Measurements from ENCODE around the gene IRF2. TPM values are rescaled to one million over a fixed set of nuclear protein-coding genes. Genes with fewer than 3 reads are reported as not detected.

The IRF2 gene
- total and polyA plus RNA-seq, 9 donors, result 27.8 to 68.4 (median 40.7) TPM

DNA sequence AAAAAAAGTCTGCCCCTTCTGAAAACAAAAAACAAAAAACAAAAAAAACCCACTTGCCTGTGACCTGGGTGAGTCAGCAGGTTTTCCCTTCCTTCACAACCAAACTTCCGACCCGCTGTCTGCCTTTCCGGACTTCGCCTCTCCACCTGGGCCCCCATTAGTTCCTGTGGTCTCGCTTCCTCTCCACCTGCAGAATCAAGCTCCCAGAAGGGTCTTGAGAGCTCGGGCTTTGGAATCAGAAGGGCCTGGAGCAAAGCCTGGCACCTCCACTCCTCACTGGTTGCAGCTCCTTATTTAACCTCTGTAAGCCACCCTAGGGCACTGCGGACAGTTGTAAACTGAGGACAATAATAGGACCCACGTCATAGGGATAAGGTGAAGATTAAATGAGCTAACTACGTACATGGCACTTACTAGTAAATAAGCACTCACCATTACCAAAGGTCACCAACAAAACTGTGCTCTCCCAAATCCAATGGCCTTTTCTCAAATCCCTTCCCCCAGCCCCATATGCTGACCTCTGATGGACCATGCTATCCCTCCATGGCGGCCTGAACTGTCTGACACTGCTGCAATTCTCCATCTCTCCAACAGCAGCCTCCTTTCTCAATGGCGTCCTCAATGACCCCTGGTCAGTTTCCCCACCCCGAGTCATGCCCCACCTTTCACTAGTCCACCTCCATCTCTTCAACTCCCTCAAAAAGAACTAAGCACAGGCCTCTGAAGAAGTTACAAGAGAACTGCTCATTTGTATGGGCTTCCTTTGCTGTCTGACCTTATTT is 64.2 kb downstream of the IRF2 start:
- H3K27me3 ChIP-seq, result no peaks in the 10 kb centered on the region
- H3K36me3 ChIP-seq, result no peaks in the 10 kb centered on the region
- TF ChIP-seq POLR2A (IDR thresholded peaks at IDR 0.05), result no peak
- TF ChIP-seq, protein P1, sequence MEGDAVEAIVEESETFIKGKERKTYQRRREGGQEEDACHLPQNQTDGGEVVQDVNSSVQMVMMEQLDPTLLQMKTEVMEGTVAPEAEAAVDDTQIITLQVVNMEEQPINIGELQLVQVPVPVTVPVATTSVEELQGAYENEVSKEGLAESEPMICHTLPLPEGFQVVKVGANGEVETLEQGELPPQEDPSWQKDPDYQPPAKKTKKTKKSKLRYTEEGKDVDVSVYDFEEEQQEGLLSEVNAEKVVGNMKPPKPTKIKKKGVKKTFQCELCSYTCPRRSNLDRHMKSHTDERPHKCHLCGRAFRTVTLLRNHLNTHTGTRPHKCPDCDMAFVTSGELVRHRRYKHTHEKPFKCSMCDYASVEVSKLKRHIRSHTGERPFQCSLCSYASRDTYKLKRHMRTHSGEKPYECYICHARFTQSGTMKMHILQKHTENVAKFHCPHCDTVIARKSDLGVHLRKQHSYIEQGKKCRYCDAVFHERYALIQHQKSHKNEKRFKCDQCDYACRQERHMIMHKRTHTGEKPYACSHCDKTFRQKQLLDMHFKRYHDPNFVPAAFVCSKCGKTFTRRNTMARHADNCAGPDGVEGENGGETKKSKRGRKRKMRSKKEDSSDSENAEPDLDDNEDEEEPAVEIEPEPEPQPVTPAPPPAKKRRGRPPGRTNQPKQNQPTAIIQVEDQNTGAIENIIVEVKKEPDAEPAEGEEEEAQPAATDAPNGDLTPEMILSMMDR (IDR thresholded peaks at IDR 0.05), result no peak
- no peak for TF ChIP-seq EP300 (IDR thresholded peaks at IDR 0.05)
- no peak for DNase-seq
- no peak overlapping the region for H3K4me3 ChIP-seq
- WGBS, 3 donors, result 92 to 96% (median 94%) methylated on average over 12 of the region's 12 CpGs
- H3K27ac ChIP-seq, result no peak overlapping the region
- no peaks in the 10 kb centered on the region for H3K9me3 ChIP-seq
- H3K4me1 ChIP-seq (ENCODE audit: insufficient read depth), result peaks cover 14% of the 10 kb centered on the region
- intact Hi-C loops (cut with DNase I), result loop anchor here in 3 of 4 donors (10.0 kb wide), 4 partner anchors 45 to 125 kb away; partner anchors contain the start of gene IRF2 (in 1 of the 3)

DNA sequence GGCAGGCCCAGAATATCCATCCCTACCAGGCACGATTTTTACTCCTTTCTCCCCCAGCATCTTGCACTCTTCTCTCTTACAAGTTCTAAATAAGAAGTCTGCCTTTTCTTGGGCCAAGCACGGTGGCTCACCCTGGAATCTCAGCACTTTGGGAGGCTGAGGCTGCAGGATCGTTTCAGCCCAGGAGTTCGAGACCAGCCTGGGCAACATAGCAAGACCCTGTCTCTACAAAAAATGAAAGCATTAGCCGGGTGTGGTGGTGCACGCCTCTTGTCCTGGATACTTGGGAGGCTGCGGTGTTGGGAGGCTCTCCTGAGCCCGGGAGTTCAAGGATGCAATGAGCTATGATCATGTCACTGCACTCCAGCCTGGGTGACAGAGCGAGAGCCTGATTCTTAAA is 64.8 kb downstream of the IRF2 start:
- intact Hi-C loops (cut with DNase I), result loop anchor here in 3 of 4 donors (10.0 kb wide), 4 partner anchors 45 to 125 kb away; partner anchors contain the start of gene IRF2 (in 1 of the 3)
- Histone ChIP-seq H3K27ac (no peak overlapping the region), H3K27me3 (no peaks in the 10 kb centered on the region), H3K9me3 (no peaks in the 10 kb centered on the region), H3K36me3 (no peaks in the 10 kb centered on the region), H3K4me1 (ENCODE audit: insufficient read depth) (peaks cover 14% of the 10 kb centered on the region), H3K4me3 (no peak overlapping the region)
- no peak for DNase-seq
- no peak for TF ChIP-seq EP300 (IDR thresholded peaks at IDR 0.05)
- TF ChIP-seq, protein P1 (IDR thresholded peaks at IDR 0.05), result no peak
- no peak for TF ChIP-seq POLR2A (IDR thresholded peaks at IDR 0.05)
- WGBS, 3 donors, result 93 to 95% (median 94%) methylated on average over 9 of the region's 9 CpGs

DNA sequence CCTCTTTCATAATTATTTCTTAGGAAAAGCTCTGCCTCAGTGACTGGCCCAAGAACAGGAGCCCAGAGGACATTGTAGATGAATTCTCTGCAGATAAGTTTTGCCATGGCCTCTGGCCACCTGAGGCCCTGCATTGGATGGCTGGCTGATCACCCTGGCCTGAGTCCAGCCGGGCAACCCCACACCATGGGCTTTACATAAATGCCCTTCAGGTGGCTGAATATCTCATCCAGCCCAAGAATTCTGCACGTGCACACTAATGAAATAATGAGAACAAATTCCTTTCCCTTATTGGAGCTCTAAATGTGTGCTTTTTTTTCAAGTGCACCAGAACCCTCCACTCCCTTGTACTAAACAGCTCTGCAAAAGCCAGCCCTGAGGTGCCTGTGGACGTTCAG is 65.7 kb downstream of the IRF2 start:
- H3K27ac ChIP-seq, result peak overlapping the region in 1 of 2 donors; percentile 56
- H3K9me3 ChIP-seq, result no peaks in the 10 kb centered on the region
- no peak for DNase-seq
- no peak overlapping the region for H3K4me3 ChIP-seq
- 74 to 75% (median 75%) methylated on average over 3 of the region's 3 CpGs for WGBS, 3 donors
- H3K27me3 ChIP-seq, result no peaks in the 10 kb centered on the region
- intact Hi-C loops (cut with DNase I), result loop anchor here in 3 of 4 donors (10.0 kb wide), 4 partner anchors 46 to 126 kb away; partner anchors contain the start of gene IRF2 (in 1 of the 3)
- TF ChIP-seq EP300 (IDR thresholded peaks at IDR 0.05) (no peak), POLR2A (IDR thresholded peaks at IDR 0.05) (no peak)
- TF ChIP-seq, protein P1 (IDR thresholded peaks at IDR 0.05), result no peak
- no peaks in the 10 kb centered on the region for H3K36me3 ChIP-seq
- H3K4me1 ChIP-seq (ENCODE audit: insufficient read depth), result peaks cover 12% of the 10 kb centered on the region

DNA sequence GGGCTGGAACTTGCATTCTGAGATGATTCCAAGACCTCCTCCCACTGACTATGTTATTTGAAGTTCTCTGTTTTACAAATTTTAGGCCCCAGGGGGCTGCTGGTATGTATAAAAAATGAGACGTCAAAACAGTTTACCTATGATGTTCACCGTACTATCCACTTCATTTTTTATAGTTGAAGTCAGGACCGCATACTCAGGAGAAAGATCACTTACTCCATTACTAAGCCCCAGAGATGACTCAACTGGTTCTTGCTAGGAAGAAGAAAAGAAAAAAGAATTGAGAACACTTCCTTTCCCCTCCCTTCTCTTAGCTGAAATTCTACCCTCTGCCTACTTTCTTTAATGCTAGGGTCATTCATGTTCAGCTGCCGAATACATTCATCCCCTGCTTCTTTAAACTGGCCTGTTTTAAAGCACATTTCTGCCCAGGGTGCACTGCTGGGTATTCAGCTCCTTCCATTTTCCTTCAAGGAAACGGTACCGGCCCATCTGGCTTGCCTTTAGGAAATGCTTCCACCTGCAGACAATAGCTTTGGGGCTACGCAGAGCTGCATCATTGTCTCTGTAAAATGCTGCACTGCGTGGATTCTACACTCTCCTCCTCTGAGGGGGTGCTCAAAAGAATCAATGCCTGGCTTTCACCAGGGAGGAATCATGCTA is 66.2 kb downstream of the IRF2 start:
- H3K4me3 ChIP-seq, result no peak overlapping the region

More for the DNA sequence above, 66.2 kb downstream of the IRF2 start:
- H3K36me3 ChIP-seq, result no peaks in the 10 kb centered on the region
- no peaks in the 10 kb centered on the region for H3K9me3 ChIP-seq
- 41 to 47% (median 47%) methylated on average over 8 of the region's 8 CpGs for WGBS, 3 donors
- intact Hi-C loops (cut with DNase I), result loop anchor here in 3 of 4 donors (10.0 kb wide), 4 partner anchors 47 to 127 kb away; partner anchors contain the start of gene IRF2 (in 1 of the 3)
- peaks cover 10% of the 10 kb centered on the region for H3K4me1 ChIP-seq (ENCODE audit: insufficient read depth)
- TF ChIP-seq EP300 (IDR thresholded peaks at IDR 0.05), result no peak
- TF ChIP-seq, protein P1 (IDR thresholded peaks at IDR 0.05), result no peak
- no peak for TF ChIP-seq POLR2A (IDR thresholded peaks at IDR 0.05)
- no peaks in the 10 kb centered on the region for H3K27me3 ChIP-seq
- no peak for DNase-seq
- H3K27ac ChIP-seq, result peak overlapping the region; percentile 47 to 56

Measured in ovary (tissue), 9 donors.